HCT116 (cell line): Measurements from ENCODE around the gene HPCA. TPM values are rescaled to one million over a fixed set of nuclear protein-coding genes. Genes with fewer than 3 reads are reported as not detected.

Source experiments
- ATAC-seq: fragments of 200-7000 bp; cut with Tn5 transposase; 2 replicates; pipeline ENCODE4 v1.9.1; 2020; ENCODE audit warnings: mild to moderate bottlenecking, moderate library complexity
- BruUV-seq: library from RNA; stranded (reverse); fragments of 400-500 nt; replicated peaks from 2 replicates; lab custom pipeline; 2021; lab: Mats Ljungman, UMichigan
- CTCF ChIA-PET: fragments of 300-600 bp; sonication (Branson Sonifier 250); formaldehyde crosslinking; loops from one replicate; lab custom pipeline; 2021; ENCODE audit warnings: antibody characterized with exemption; lab: Charles Lee
- POLR2A ChIA-PET: fragments of 300-600, 350-600 bp; sonication (Branson Sonifier 250); formaldehyde crosslinking; loops from one replicate; lab custom pipeline; 2021; ENCODE audit warnings: antibody characterized with exemption; lab: Charles Lee
- RAD21 ChIA-PET, 2 experiments: fragments of 300-600 bp; sonication (Branson Sonifier 250); formaldehyde crosslinking; loops; one replicate each; lab custom pipeline; 2023; ENCODE audit warnings: low total read pairs in 2 of 2; ENCODE audit not compliant: uncharacterized antibody in 2 of 2, unreplicated experiment in 2 of 2, low non-redundant PET in 1 of 2; lab: Charles Lee
- DNase-seq: peaks from one replicate; pipeline ENCODE4 v3.0.0-alpha.2; 2010; ENCODE audit warnings: low read depth, low spot score
- H2AFZ ChIP-seq: fragments of 200-600 bp; shearing (Covaris generic), sonication (generic); 2 replicates; pipeline ENCODE4 v1.6.1; 2017; ENCODE audit warnings: low read depth, mixed run types, mixed read lengths, antibody characterized with exemption, low read length; ENCODE audit not compliant: poor library complexity, severe bottlenecking
- H3K27ac ChIP-seq: 2 replicates; pipeline ENCODE4 v1.5.1; 2012; ENCODE audit warnings: low read depth, low read length
- H3K27me3 ChIP-seq: fragments of 200-600 bp; sonication (generic); 2 replicates; pipeline ENCODE4 v1.6.1; 2016; ENCODE audit warnings: mixed run types, low read length, mixed read lengths; ENCODE audit not compliant: insufficient read depth
- H3K36me3 ChIP-seq, 2 experiments: fragments of 200-500 bp in 1 of 2; fragments of 200-600 bp in 1 of 2; sonication (Bioruptor generic) in 1 of 2; sonication (generic) in 1 of 2; 2 replicates each; pipeline versions ENCODE4 v1.5.1 to v1.6.1; 2014 to 2016; ENCODE audit warnings: low read length in 2 of 2, inconsistent platforms in 1 of 2, mixed read lengths in 1 of 2, mixed run types in 1 of 2; ENCODE audit not compliant: insufficient read depth in 2 of 2, control insufficient read depth in 1 of 2
- H3K4me1 ChIP-seq, 2 experiments: fragments of 200-600 bp in 1 of 2; sonication (generic) in 1 of 2; 2 replicates each; pipeline versions ENCODE4 v1.5.1 to v1.6.1; 2012 to 2017; ENCODE audit warnings: low read length in 2 of 2, inconsistent platforms in 1 of 2, mild to moderate bottlenecking in 1 of 2, mixed read lengths in 1 of 2, mixed run types in 1 of 2, moderate library complexity in 1 of 2; ENCODE audit not compliant: insufficient read depth in 2 of 2, control insufficient read depth in 1 of 2
- H3K4me2 ChIP-seq: fragments of 200-600 bp; sonication (generic); 2 replicates; pipeline ENCODE4 v1.6.1; 2017; ENCODE audit warnings: mixed run types, low read length, mixed read lengths
- H3K4me3 ChIP-seq, 2 experiments: fragments of 200-600 bp in 1 of 2; sonication (generic) in 1 of 2; replicated peaks in 1 of 2; 2 replicates each; pipeline ENCODE4 v1.5.1; 2011 to 2016; ENCODE audit warnings: low read length in 2 of 2, control low read depth in 1 of 2, low read depth in 1 of 2, mild to moderate bottlenecking in 1 of 2, mixed read lengths in 1 of 2, mixed run types in 1 of 2
- H3K79me2 ChIP-seq: fragments of 200-600 bp; sonication (generic); 2 replicates; pipeline ENCODE4 v1.6.1; 2017; ENCODE audit warnings: mild to moderate bottlenecking, mixed run types, low read length, moderate library complexity, mixed read lengths; ENCODE audit not compliant: insufficient read depth
- H3K9ac ChIP-seq: fragments of 200-600 bp; sonication (generic); 2 replicates; pipeline ENCODE4 v1.6.1; 2016; ENCODE audit warnings: low read length, mixed read lengths
- H3K9me2 ChIP-seq: fragments of 200-600 bp; sonication (generic), shearing (Covaris generic); 2 replicates; pipeline ENCODE4 v1.6.1; 2017; ENCODE audit warnings: mixed run types, mild to moderate bottlenecking, moderate library complexity; ENCODE audit not compliant: insufficient read depth
- H3K9me3 ChIP-seq, 2 experiments: fragments of 200-500 bp in 1 of 2; fragments of 200-600 bp in 1 of 2; sonication (Bioruptor generic) in 1 of 2; sonication (generic) in 1 of 2; 2 replicates each; pipeline ENCODE4 v1.6.1; 2014 to 2017; ENCODE audit warnings: low read length in 2 of 2, mixed read lengths in 2 of 2, inconsistent platforms in 1 of 2, low read depth in 1 of 2, mild to moderate bottlenecking in 1 of 2, mixed run types in 1 of 2, moderate library complexity in 1 of 2; ENCODE audit not compliant: control insufficient read depth in 1 of 2, insufficient read depth in 1 of 2
- H4K20me1 ChIP-seq: fragments of 200-600 bp; sonication (generic), shearing (Covaris generic); 2 replicates; pipeline ENCODE4 v1.6.1; 2017; ENCODE audit warnings: mixed run types, mild to moderate bottlenecking, moderate library complexity; ENCODE audit not compliant: insufficient read depth
- CBX3 ChIP-seq: IDR thresholded peaks from 2 replicates; pipeline ENCODE4 v1.6.1; 2012; ENCODE audit warnings: low read depth
- CEBPB ChIP-seq: IDR thresholded peaks from 2 replicates; pipeline ENCODE4 v1.6.1; 2012; ENCODE audit warnings: low read depth
- ELF1 ChIP-seq: IDR thresholded peaks from 2 replicates; pipeline ENCODE4 v1.6.1; 2012; ENCODE audit warnings: low read depth, borderline replicate concordance
- POLR2A ChIP-seq: IDR thresholded peaks from 2 replicates; pipeline ENCODE4 v1.7.0; 2011; ENCODE audit warnings: borderline replicate concordance; ENCODE audit not compliant: insufficient read depth, insufficient read length; ENCODE audit errors: extremely low read depth
- SIN3A ChIP-seq: IDR thresholded peaks from 2 replicates; pipeline ENCODE4 v1.6.1; 2012; ENCODE audit warnings: low read depth
- ZFX ChIP-seq: fragments of 450-650 bp; IDR thresholded peaks from 2 replicates; pipeline ENCODE4 v1.6.1; 2017
- intact Hi-C: fragments of 100-400 bp; cut with micrococcal nuclease; formaldehyde crosslinking; loops from 2 replicates; pipeline ENCODE4 v1.10.0; 2022
- total RNA-seq: library from RNA; stranded (reverse); gene quantifications from one replicate; pipeline ENCODE4 v1.2.1, GENCODE V29; 2021; ENCODE audit not compliant: unreplicated experiment
- TF ChIP-seq, protein P1 (sequence below): IDR thresholded peaks from 2 replicates; pipeline ENCODE4 v1.6.1; 2012
- TF ChIP-seq, protein P2 (sequence below): IDR thresholded peaks from 2 replicates; pipeline ENCODE4 v1.6.1; 2012; ENCODE audit warnings: low read depth
- TF ChIP-seq, protein P3 (sequence below): IDR thresholded peaks from 2 replicates; pipeline ENCODE4 v1.6.1; 2011; ENCODE audit warnings: mild to moderate bottlenecking, low read length, moderate library complexity; ENCODE audit not compliant: insufficient replicate concordance; ENCODE audit errors: extremely low read depth

Gene HPCA
- total RNA-seq, 1 experiment from 2014 or later = 0.15 TPM

DNA sequence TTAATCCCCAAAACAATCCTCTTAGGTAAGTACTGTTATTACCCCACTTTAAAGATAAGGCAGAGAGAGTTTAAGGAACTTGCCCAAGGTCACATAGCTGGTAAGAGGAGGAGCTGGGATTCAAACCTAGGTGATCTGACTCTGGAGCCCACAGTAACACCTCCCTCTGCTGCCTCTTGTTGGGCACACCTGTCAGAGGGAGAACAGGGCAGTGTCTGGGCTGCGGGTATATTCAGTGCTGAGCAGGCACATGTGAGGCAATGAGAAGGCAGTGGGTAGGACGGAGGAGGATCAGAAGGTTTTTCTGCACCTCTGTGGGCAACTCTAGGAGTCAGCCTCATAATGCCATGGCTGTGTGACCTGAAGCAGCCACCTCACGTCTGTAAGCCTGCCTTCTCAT is 1.8 kb downstream of the HPCA start:
- Histone ChIP-seq H3K27ac (no peak overlapping the region), H4K20me1 (no peaks in the 10 kb centered on the region), H3K9me2 (no peaks in the 10 kb centered on the region), H3K36me3 (no peaks in the 10 kb centered on the region), H3K79me2 (no peaks in the 10 kb centered on the region), H3K9me3 (no peaks in the 10 kb centered on the region), H3K4me2 (no peak overlapping the region), H3K9ac (no peak overlapping the region), H2AFZ (no peak overlapping the region), H3K27me3 (no peaks in the 10 kb centered on the region), H3K4me1 (peaks cover 0 to 6% of the 10 kb centered on the region in 2 experiments; a peak in 1 of 4 replicates), H3K4me3 (no peak overlapping the region)
- POLR2A ChIA-PET = no interaction called here
- RAD21 ChIA-PET = no interaction called here
- ATAC-seq = no peak
- DNase-seq = no peak
- intact Hi-C loops = no loop called here
- CTCF ChIA-PET = interaction anchor here (1.3 kb wide), 1 partner anchor 198 kb away, joined by 3 read pairs; no protein-coding TSS in a partner anchor
- BruUV-seq = no TSS peak
- no peak for TF ChIP-seq ZFX
- TF ChIP-seq, protein P1, sequence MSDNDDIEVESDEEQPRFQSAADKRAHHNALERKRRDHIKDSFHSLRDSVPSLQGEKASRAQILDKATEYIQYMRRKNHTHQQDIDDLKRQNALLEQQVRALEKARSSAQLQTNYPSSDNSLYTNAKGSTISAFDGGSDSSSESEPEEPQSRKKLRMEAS = no peak

DNA sequence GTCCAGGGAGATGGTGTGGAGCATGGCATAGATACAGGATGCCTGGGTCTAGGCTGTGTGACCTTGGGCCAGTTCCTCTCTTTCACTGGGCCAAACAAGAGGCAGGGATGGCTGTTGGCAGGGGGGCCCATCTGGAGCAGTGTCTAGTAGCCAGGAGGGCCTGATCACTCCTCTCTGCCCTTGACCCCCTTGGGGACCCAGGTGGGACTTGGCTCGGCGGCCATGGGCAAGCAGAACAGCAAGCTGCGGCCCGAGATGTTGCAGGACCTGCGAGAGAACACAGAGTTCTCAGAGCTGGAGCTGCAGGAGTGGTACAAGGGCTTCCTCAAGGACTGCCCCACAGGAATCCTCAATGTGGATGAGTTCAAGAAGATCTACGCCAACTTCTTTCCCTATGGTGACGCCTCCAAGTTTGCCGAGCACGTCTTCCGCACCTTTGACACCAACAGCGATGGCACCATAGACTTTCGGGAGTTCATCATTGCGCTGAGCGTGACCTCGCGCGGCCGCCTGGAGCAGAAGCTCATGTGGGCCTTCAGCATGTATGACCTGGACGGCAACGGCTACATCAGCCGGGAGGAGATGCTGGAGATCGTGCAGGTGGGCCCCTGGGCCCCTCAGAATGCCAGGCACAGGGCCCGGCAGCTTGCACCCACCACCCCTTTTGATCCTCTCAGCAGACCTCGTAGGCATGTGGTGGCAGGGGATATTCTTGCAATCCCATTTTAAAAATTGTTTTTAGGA is 2.6 kb downstream of the HPCA start:
- DNase-seq = no peak
- no peaks in the 10 kb centered on the region for H3K36me3 ChIP-seq
- H3K9ac ChIP-seq = no peak overlapping the region
- H4K20me1 ChIP-seq = no peaks in the 10 kb centered on the region
- TF ChIP-seq ELF1 = no peak
- no peak for TF ChIP-seq CEBPB
- no peak for TF ChIP-seq SIN3A
- no peak for TF ChIP-seq POLR2A
- TF ChIP-seq, protein P2, sequence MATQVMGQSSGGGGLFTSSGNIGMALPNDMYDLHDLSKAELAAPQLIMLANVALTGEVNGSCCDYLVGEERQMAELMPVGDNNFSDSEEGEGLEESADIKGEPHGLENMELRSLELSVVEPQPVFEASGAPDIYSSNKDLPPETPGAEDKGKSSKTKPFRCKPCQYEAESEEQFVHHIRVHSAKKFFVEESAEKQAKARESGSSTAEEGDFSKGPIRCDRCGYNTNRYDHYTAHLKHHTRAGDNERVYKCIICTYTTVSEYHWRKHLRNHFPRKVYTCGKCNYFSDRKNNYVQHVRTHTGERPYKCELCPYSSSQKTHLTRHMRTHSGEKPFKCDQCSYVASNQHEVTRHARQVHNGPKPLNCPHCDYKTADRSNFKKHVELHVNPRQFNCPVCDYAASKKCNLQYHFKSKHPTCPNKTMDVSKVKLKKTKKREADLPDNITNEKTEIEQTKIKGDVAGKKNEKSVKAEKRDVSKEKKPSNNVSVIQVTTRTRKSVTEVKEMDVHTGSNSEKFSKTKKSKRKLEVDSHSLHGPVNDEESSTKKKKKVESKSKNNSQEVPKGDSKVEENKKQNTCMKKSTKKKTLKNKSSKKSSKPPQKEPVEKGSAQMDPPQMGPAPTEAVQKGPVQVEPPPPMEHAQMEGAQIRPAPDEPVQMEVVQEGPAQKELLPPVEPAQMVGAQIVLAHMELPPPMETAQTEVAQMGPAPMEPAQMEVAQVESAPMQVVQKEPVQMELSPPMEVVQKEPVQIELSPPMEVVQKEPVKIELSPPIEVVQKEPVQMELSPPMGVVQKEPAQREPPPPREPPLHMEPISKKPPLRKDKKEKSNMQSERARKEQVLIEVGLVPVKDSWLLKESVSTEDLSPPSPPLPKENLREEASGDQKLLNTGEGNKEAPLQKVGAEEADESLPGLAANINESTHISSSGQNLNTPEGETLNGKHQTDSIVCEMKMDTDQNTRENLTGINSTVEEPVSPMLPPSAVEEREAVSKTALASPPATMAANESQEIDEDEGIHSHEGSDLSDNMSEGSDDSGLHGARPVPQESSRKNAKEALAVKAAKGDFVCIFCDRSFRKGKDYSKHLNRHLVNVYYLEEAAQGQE = no peak
- TF ChIP-seq CBX3 = no peak
- TF ChIP-seq, protein P3, sequence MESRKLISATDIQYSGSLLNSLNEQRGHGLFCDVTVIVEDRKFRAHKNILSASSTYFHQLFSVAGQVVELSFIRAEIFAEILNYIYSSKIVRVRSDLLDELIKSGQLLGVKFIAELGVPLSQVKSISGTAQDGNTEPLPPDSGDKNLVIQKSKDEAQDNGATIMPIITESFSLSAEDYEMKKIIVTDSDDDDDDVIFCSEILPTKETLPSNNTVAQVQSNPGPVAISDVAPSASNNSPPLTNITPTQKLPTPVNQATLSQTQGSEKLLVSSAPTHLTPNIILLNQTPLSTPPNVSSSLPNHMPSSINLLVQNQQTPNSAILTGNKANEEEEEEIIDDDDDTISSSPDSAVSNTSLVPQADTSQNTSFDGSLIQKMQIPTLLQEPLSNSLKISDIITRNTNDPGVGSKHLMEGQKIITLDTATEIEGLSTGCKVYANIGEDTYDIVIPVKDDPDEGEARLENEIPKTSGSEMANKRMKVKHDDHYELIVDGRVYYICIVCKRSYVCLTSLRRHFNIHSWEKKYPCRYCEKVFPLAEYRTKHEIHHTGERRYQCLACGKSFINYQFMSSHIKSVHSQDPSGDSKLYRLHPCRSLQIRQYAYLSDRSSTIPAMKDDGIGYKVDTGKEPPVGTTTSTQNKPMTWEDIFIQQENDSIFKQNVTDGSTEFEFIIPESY = no peak
- no peak overlapping the region for H2AFZ ChIP-seq
- no peaks in the 10 kb centered on the region for H3K9me3 ChIP-seq
- intact Hi-C loops = no loop called here
- POLR2A ChIA-PET = no interaction called here
- H3K4me1 ChIP-seq = peaks cover 0 to 13% of the 10 kb centered on the region in 2 experiments; a peak in 1 of 4 replicates
- BruUV-seq = no TSS peak
- RAD21 ChIA-PET = no interaction called here
- no peaks in the 10 kb centered on the region for H3K27me3 ChIP-seq
- H3K79me2 ChIP-seq = no peaks in the 10 kb centered on the region
- CTCF ChIA-PET = interaction anchor here (1.3 to 1.4 kb wide), 2 partner anchors 12 to 197 kb away, joined by 3 read pairs; no protein-coding TSS in a partner anchor
- no peak overlapping the region for H3K27ac ChIP-seq
- H3K9me2 ChIP-seq = no peaks in the 10 kb centered on the region
- ATAC-seq = no peak
- no peak overlapping the region for H3K4me2 ChIP-seq
- H3K4me3 ChIP-seq = no peak overlapping the region
